ENCODE data around the gene EEFSEC.

The EEFSEC gene

DNA sequence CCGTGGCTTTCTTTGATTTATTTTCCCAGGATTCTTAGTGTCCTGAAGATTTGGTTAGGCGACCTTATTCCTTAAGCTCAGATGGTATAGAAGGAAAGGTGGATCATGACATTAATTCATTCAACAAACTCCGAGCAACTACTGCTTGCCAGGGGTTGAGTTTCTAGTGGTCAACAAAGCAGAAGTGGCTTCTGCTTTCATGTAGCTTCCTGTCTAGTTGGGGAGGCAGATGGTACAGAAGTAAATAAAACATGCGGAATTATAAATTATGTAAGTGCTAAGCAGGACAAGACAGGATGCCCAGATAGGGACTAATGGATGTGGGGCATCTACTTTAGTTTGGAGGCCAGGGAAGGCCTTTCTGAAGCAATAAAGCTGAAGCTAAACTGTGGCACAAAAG is 15.6 kb downstream of the EEFSEC start:
- peaks cover 5% of the 10 kb centered on the region for H3K4me1 Mint-ChIP-seq
- no peak overlapping the region for H3K27ac Mint-ChIP-seq
- H3K36me3 Mint-ChIP-seq (ENCODE audit: low read depth) = peaks cover 5% of the 10 kb centered on the region
- no peaks in the 10 kb centered on the region for H3K9me3 Mint-ChIP-seq
- no peak for ATAC-seq
- H3K27me3 Mint-ChIP-seq = no peaks in the 10 kb centered on the region
- no peak for DNase-seq
- no peak overlapping the region for H3K4me3 Mint-ChIP-seq

- peaks cover 12% of the 10 kb centered on the region for H3K4me1 Mint-ChIP-seq
- no peaks in the 10 kb centered on the region for H3K27me3 Mint-ChIP-seq
- no peaks in the 10 kb centered on the region for H3K36me3 Mint-ChIP-seq (ENCODE audit: low read depth)
- H3K9me3 Mint-ChIP-seq = no peaks in the 10 kb centered on the region
- DNase-seq (no peak), ATAC-seq (no peak)
- H3K27ac Mint-ChIP-seq = no peak overlapping the region
- no peak overlapping the region for H3K4me3 Mint-ChIP-seq
Measured at GRCh38 chr3:128170866-128171516, 17.7 kb downstream of the EEFSEC start.

GRCh38 chr3:128173200-128173599 is 19.9 kb downstream of the EEFSEC start:
- Mint-ChIP-seq H3K27ac (no peak overlapping the region), H3K27me3 (no peaks in the 10 kb centered on the region), H3K36me3 (ENCODE audit: low read depth) (no peaks in the 10 kb centered on the region), H3K4me1 (peaks cover 21% of the 10 kb centered on the region), H3K4me3 (no peak overlapping the region), H3K9me3 (no peaks in the 10 kb centered on the region)
- DNase-seq = no peak
- ATAC-seq = no peak

DNA sequence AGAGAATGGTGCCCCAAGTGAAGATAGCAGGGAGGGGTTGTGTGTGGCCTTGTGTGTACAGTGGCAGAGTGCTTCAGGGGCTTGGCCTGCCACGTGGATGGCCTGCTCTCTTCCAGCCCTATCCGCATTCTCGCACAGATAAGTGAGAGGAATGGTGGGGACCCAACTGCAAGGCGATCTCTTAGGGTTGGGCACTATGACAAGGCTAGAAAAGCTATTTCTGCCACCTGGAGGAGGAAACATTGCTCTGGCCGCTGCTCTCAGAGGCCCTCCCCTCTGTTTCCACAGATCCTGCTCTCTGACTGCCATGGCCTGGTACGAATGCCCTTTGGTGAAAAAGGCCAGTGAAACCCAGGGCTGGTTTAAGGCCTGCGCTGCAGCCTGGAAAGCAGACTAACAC is 20.6 kb downstream of the EEFSEC start:
- ATAC-seq = no peak
- Mint-ChIP-seq H3K36me3 (ENCODE audit: low read depth) (no peaks in the 10 kb centered on the region), H3K27ac (no peak overlapping the region), H3K4me1 (peaks cover 22% of the 10 kb centered on the region), H3K4me3 (no peak overlapping the region), H3K27me3 (no peaks in the 10 kb centered on the region), H3K9me3 (no peaks in the 10 kb centered on the region)
- no peak for DNase-seq

GRCh38 chr3:128174675-128175590 is 21.7 kb downstream of the EEFSEC start:
- DNase-seq (no peak), ATAC-seq (no peak)
- Mint-ChIP-seq H3K9me3 (no peaks in the 10 kb centered on the region), H3K27ac (no peak overlapping the region), H3K27me3 (no peaks in the 10 kb centered on the region), H3K36me3 (ENCODE audit: low read depth) (no peaks in the 10 kb centered on the region), H3K4me1 (peaks cover 25% of the 10 kb centered on the region), H3K4me3 (no peak overlapping the region)

- Mint-ChIP-seq H3K4me3 (no peak overlapping the region), H3K4me1 (peaks cover 29% of the 10 kb centered on the region)
- no peak for ATAC-seq
Measured at GRCh38 chr3:128175768-128176167, 22.5 kb downstream of the EEFSEC start.

GRCh38 chr3:128176276-128176833 is 23.1 kb downstream of the EEFSEC start:
- H3K4me3 Mint-ChIP-seq = no peak overlapping the region
- no peaks in the 10 kb centered on the region for H3K27me3 Mint-ChIP-seq
- no peak for ATAC-seq
- no peak for DNase-seq
- H3K27ac Mint-ChIP-seq = no peak overlapping the region
- H3K36me3 Mint-ChIP-seq (ENCODE audit: low read depth) = peaks cover 5% of the 10 kb centered on the region
- no peaks in the 10 kb centered on the region for H3K9me3 Mint-ChIP-seq
- peaks cover 33% of the 10 kb centered on the region for H3K4me1 Mint-ChIP-seq

More at GRCh38 chr3:128175768-128176167, 22.5 kb downstream of the EEFSEC start:
- Mint-ChIP-seq H3K27me3 (no peaks in the 10 kb centered on the region), H3K36me3 (ENCODE audit: low read depth) (peaks cover 4% of the 10 kb centered on the region), H3K9me3 (no peaks in the 10 kb centered on the region), H3K27ac (no peak overlapping the region)
- no peak for DNase-seq

- Mint-ChIP-seq H3K36me3 (ENCODE audit: low read depth) (peaks cover 5% of the 10 kb centered on the region), H3K4me3 (no peak overlapping the region), H3K9me3 (no peaks in the 10 kb centered on the region), H3K27ac (no peak overlapping the region), H3K4me1 (peaks cover 38% of the 10 kb centered on the region), H3K27me3 (no peaks in the 10 kb centered on the region)
- DNase-seq (no peak), ATAC-seq (no peak)
Measured at GRCh38 chr3:128177865-128178264, 24.6 kb downstream of the EEFSEC start.

DNA sequence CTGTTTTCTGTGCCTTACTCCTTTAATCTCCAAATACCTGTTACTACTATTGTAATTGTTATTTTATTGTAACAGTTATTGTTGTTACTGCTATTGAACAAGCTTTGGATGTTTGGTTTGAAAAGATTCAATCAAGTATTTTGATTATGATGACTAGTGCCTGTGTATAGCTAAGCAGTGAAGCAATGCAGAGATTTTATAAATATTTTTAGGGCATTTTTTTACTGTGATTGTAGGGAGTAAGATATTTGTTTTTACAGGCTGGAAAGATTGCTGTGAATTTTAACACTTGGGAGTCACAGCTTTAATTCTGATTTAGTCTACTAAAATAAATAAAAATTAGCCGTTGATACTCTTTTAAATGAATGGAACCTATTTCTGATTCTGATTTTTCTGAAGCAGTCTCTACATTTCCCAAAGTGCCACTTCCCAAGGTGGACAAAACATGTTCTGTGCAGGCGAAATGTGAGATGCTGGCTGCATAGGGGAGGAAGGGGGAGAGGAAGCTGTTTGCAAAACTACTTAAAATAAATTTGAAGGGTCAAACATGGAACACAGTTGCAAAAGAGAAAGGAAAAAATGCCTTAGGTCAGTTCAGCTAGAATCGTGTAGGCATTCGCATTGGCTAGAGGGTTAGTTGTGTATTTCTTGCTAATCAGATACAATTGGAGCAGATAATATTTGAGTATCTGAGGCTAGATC is 25.7 kb downstream of the EEFSEC start:
- no peaks in the 10 kb centered on the region for H3K9me3 Mint-ChIP-seq

DNA sequence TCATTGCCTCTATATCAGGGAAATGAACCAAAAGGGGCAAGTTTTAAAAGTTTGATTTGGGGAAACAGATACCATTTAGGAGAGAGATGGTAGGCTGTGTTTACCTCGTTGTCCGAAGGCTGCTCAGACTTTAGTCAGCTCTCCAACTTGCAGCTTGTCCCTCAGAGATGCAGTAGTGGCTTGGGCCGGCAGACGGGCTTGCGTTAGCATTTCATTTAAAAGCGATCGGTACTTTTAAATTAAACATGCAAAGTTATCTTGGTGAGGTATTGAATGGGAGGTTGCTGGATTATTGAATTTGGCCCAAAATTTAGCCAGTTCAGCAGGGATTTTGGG is 26.2 kb downstream of the EEFSEC start:
- peaks cover 43% of the 10 kb centered on the region for H3K4me1 Mint-ChIP-seq
- no peak overlapping the region for H3K4me3 Mint-ChIP-seq
- peaks cover 11% of the 10 kb centered on the region for H3K36me3 Mint-ChIP-seq (ENCODE audit: low read depth)
- DNase-seq = no peak
- H3K9me3 Mint-ChIP-seq = peaks cover 4% of the 10 kb centered on the region
- ATAC-seq = no peak
- no peak overlapping the region for H3K27ac Mint-ChIP-seq
- H3K27me3 Mint-ChIP-seq = no peaks in the 10 kb centered on the region

More for the DNA sequence above, 25.7 kb downstream of the EEFSEC start:
- ATAC-seq (no peak), DNase-seq (no peak)
- H3K36me3 Mint-ChIP-seq (ENCODE audit: low read depth) = peaks cover 8% of the 10 kb centered on the region
- H3K4me1 Mint-ChIP-seq = peaks cover 43% of the 10 kb centered on the region
- H3K27me3 Mint-ChIP-seq = no peaks in the 10 kb centered on the region
- H3K4me3 Mint-ChIP-seq = no peak overlapping the region
- H3K27ac Mint-ChIP-seq = no peak overlapping the region

- peaks cover 36% of the 10 kb centered on the region for H3K4me1 Mint-ChIP-seq
- no peak overlapping the region for H3K27ac Mint-ChIP-seq
- DNase-seq (no peak), ATAC-seq (no peak)
- H3K9me3 Mint-ChIP-seq = peaks cover 9% of the 10 kb centered on the region
- H3K4me3 Mint-ChIP-seq = no peak overlapping the region
- H3K27me3 Mint-ChIP-seq = no peaks in the 10 kb centered on the region
- H3K36me3 Mint-ChIP-seq (ENCODE audit: low read depth) = peaks cover 12% of the 10 kb centered on the region
Measured at GRCh38 chr3:128180436-128180835, 27.2 kb downstream of the EEFSEC start.

- DNase-seq = no peak
- H3K9me3 Mint-ChIP-seq = peaks cover 9% of the 10 kb centered on the region
- no peak for ATAC-seq
- H3K27me3 Mint-ChIP-seq = no peaks in the 10 kb centered on the region
- peaks cover 38% of the 10 kb centered on the region for H3K4me1 Mint-ChIP-seq
- no peak overlapping the region for H3K27ac Mint-ChIP-seq
- peaks cover 14% of the 10 kb centered on the region for H3K36me3 Mint-ChIP-seq (ENCODE audit: low read depth)
- no peak overlapping the region for H3K4me3 Mint-ChIP-seq
Measured at GRCh38 chr3:128180913-128181312, 27.6 kb downstream of the EEFSEC start.

DNA sequence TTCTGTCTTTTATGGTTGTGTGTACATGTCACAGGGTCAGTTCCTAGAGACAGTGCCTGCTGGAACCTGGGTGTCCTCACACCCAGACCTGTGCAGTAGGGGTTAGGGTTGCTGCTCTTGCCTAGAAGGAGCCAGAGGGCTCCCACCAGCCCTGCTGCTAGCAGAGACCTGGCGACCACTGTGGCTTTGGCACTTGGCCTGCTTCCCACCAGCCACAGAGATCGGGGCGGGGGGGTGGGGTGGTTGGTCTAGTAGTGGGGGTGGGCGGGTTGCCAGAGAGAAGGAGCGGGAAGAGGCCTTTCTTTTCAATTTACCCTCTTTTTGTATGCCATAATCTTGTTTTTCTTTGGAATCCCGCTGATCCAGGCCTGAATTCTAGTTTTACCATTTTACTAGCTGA is 29.4 kb downstream of the EEFSEC start:
- DNase-seq (no peak), ATAC-seq (no peak)
- H3K9me3 Mint-ChIP-seq = peaks cover 9% of the 10 kb centered on the region
- H3K36me3 Mint-ChIP-seq (ENCODE audit: low read depth) = peaks cover 14% of the 10 kb centered on the region
- peaks cover 43% of the 10 kb centered on the region for H3K4me1 Mint-ChIP-seq
- no peak overlapping the region for H3K4me3 Mint-ChIP-seq
- H3K27ac Mint-ChIP-seq = no peak overlapping the region
- no peaks in the 10 kb centered on the region for H3K27me3 Mint-ChIP-seq

- ATAC-seq (no peak), DNase-seq (no peak)
- peaks cover 9% of the 10 kb centered on the region for H3K36me3 Mint-ChIP-seq (ENCODE audit: low read depth)
- H3K4me3 Mint-ChIP-seq = no peak overlapping the region
- H3K27ac Mint-ChIP-seq = no peak overlapping the region
- no peaks in the 10 kb centered on the region for H3K27me3 Mint-ChIP-seq
- H3K9me3 Mint-ChIP-seq = peaks cover 9% of the 10 kb centered on the region
- peaks cover 36% of the 10 kb centered on the region for H3K4me1 Mint-ChIP-seq
Measured at GRCh38 chr3:128185630-128186447, 32.6 kb downstream of the EEFSEC start.

Measured in activated naive CD8-positive, alpha-beta T cell treated with anti-CD3 and anti-CD28 coated beads, Interleukin-2, amount 50 U/mL, for 24 hours (primary cell).